ENCODE results near the gene GNA12. TPM values are rescaled to one million over a fixed set of nuclear protein-coding genes. Genes with fewer than 3 reads are reported as not detected.

GNA12 gene
- total RNA-seq, 1 donor from 2014 or later = 29.5 TPM

DNA sequence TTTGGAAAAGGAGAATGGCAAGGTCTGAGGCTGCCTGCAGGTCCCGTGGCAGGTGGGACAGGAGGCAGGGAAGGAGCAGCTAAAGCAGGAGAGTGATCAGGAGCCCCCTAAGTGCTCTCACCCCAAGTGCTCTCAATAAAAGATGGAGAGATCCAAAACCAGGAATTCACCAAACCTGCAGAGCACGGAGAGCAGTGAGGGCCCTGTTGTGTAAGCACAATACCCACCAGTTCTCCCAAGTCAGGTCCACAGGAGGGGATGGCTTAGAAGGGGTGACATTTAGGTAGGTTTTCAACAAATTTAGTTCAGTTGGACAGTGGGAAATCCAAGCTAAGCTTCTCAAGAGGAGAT is 40.8 kb downstream of the GNA12 start:
- H3K27ac ChIP-seq = peak overlapping the region; percentile 54
- no peaks in the 10 kb centered on the region for H3K9me3 ChIP-seq
- peaks cover 42% of the 10 kb centered on the region for H3K4me1 ChIP-seq
- peak overlapping the region in 1 of 2 donors; percentile 13 for H3K4me3 ChIP-seq
- no peaks in the 10 kb centered on the region for H3K36me3 ChIP-seq
- TF ChIP-seq POLR2A (IDR thresholded peaks at IDR 0.05) (no peak), POLR2AphosphoS5 (IDR thresholded peaks at IDR 0.05; ENCODE audit: insufficient read depth in 1 of 2, low read depth in 1 of 2) (no peak)
- TF ChIP-seq, protein P1, sequence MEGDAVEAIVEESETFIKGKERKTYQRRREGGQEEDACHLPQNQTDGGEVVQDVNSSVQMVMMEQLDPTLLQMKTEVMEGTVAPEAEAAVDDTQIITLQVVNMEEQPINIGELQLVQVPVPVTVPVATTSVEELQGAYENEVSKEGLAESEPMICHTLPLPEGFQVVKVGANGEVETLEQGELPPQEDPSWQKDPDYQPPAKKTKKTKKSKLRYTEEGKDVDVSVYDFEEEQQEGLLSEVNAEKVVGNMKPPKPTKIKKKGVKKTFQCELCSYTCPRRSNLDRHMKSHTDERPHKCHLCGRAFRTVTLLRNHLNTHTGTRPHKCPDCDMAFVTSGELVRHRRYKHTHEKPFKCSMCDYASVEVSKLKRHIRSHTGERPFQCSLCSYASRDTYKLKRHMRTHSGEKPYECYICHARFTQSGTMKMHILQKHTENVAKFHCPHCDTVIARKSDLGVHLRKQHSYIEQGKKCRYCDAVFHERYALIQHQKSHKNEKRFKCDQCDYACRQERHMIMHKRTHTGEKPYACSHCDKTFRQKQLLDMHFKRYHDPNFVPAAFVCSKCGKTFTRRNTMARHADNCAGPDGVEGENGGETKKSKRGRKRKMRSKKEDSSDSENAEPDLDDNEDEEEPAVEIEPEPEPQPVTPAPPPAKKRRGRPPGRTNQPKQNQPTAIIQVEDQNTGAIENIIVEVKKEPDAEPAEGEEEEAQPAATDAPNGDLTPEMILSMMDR (IDR thresholded peaks at IDR 0.05) = no peak
- no peaks in the 10 kb centered on the region for H3K27me3 ChIP-seq
- DNase-seq (ENCODE audit: extremely low spot score in 2 of 2) = peak in 1 of 2 donors; percentile 60
- intact Hi-C loops (cut with DNase I) = no loop called here

DNA sequence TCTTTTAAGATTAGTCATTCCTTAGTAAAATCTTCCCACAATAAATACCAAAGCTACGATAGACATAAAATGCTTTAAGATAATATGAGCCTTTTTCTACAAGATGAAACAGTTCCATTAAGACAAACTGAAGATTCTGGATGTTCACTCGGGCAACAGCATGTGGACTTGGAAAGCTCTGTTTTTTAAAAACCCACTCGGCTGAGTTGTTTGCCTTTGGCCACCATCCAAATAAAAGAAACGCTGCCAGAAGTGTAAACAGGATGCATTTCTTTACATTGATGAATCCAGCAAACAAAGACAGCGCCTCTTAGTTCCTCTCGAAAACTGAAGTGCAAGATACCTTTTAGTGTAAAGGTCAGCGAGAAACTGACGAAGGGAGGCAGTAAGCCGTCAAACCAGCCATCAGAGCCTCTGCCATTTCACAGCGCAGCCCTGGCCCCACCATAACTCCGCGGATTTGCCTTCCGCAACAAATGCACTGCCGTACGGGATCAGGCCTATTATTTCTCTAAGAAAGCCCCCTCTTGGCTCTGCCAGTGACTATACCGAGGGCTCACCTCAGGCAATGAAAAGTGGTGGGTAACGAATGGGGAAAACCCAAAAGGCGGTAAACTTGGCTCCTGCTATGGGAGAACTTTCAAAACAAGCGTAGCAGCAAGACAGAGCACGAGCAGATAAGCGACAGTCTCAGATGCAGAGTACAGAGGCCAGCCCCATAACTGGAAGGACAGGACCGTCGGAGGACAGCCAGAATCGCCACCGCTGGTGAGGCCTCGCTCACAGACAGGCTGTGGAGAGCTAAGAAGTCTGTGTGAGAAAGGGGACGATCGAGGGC is 41.4 kb downstream of the GNA12 start:
- intact Hi-C loops (cut with DNase I) = no loop called here
- H3K9me3 ChIP-seq = no peaks in the 10 kb centered on the region
- TF ChIP-seq, protein P1 (IDR thresholded peaks at IDR 0.05) = no peak
- TF ChIP-seq POLR2A (IDR thresholded peaks at IDR 0.05) = no peak
- H3K27ac ChIP-seq = peak overlapping the region; percentile 54
- peak in 1 of 2 donors; percentile 60 for DNase-seq (ENCODE audit: extremely low spot score in 2 of 2)
- H3K4me3 ChIP-seq = peak overlapping the region in 1 of 2 donors; percentile 13
- peaks cover 36% of the 10 kb centered on the region for H3K4me1 ChIP-seq
- H3K36me3 ChIP-seq = no peaks in the 10 kb centered on the region
- no peaks in the 10 kb centered on the region for H3K27me3 ChIP-seq

DNA sequence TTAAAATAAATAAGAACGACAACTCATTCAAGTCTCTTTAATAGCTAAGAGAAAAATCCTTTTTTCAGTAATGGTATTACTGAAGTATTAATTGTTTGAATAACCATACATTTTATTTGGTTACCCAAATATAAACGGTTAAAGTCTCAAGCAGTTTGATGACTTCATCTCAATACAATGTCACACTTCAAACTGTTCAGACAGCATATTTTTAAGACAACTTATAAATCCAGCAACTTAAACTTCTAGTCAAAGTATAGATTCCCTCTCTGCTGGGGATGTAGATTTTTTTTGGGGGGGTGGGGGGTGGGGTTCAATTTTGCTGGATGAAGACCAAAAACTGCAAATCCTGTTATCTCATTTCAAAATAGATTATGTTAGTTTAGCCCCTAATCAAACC is 42.0 kb downstream of the GNA12 start:
- Histone ChIP-seq H3K9me3 (no peaks in the 10 kb centered on the region), H3K27ac (peak overlapping the region; percentile 54)
- no peak for TF ChIP-seq POLR2A (IDR thresholded peaks at IDR 0.05)
- TF ChIP-seq, protein P1 (IDR thresholded peaks at IDR 0.05) = no peak
- TF ChIP-seq POLR2AphosphoS5 (IDR thresholded peaks at IDR 0.05; ENCODE audit: insufficient read depth in 1 of 2, low read depth in 1 of 2) = no peak

DNA sequence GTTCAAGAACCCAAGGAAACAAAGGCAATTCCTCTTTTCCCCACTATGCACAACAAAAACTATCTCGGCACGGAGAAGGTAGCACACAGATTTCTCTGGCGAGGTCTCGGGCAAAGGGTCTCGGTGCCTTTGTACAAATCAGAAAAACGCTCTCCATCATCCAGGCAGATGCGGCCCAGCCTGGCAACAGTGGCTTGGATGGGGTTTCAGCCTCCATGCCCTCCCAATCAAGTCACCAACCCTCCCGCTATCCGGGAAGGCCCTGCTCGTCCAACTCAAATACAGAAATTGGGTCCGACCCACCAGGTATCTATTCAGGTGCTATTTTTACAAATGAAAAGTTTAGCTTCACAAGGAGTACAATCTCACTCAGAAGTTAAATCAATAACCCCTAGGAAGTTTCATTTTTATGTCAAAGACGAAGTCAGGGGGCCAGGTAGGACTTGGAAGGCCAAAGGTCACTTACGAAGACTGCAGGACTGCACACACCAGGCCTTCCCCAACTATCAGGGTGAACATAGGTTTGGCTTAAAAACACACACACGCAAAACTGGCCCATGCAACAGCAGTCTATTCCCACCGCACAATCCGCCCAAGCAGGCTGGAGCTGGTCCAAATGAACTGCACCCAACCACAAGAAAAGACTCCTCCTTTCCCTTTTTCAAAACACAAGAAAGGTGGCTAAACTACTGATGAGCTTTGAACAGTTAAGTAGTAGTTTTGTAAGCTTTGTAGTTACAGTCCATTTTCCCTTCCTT is 43.0 kb downstream of the GNA12 start:
- no peak for TF ChIP-seq POLR2AphosphoS5 (IDR thresholded peaks at IDR 0.05; ENCODE audit: insufficient read depth in 1 of 2, low read depth in 1 of 2)
- TF ChIP-seq, protein P1 (IDR thresholded peaks at IDR 0.05) = no peak
- TF ChIP-seq POLR2A (IDR thresholded peaks at IDR 0.05) = no peak
- no peak for DNase-seq (ENCODE audit: extremely low spot score in 2 of 2)
- H3K27me3 ChIP-seq = no peaks in the 10 kb centered on the region
- no peaks in the 10 kb centered on the region for H3K9me3 ChIP-seq
- H3K4me1 ChIP-seq = peaks cover 35% of the 10 kb centered on the region
- H3K4me3 ChIP-seq = no peak overlapping the region
- H3K36me3 ChIP-seq = no peaks in the 10 kb centered on the region
- intact Hi-C loops (cut with DNase I) = no loop called here
- peak overlapping the region; percentile 54 for H3K27ac ChIP-seq

More for the DNA sequence above, 42.0 kb downstream of the GNA12 start:
- Histone ChIP-seq H3K4me3 (no peak overlapping the region), H3K27me3 (no peaks in the 10 kb centered on the region), H3K4me1 (peaks cover 33% of the 10 kb centered on the region), H3K36me3 (no peaks in the 10 kb centered on the region)
- no peak for DNase-seq (ENCODE audit: extremely low spot score in 2 of 2)
- intact Hi-C loops (cut with DNase I) = no loop called here

Data from vagina (tissue), 2 donors.